K562 (cell line): ENCODE measurements around the gene DELE1. TPM values are rescaled to one million over a fixed set of nuclear protein-coding genes. Genes with fewer than 3 reads are reported as not detected.

Experiments used
- CBFA2T3 ChIP-seq: fragments of 450-650 bp; IDR thresholded peaks from 2 replicates; pipeline ENCODE4 v1.6.1; 2017
- FOXK2 ChIP-seq, 2 experiments: fragments of 450-650 bp; IDR thresholded peaks in 1 of 2; conservative IDR thresholded peaks in 1 of 2; 2 replicates each; pipeline ENCODE4 v1.6.1; 2016; ENCODE audit warnings: low read depth in 2 of 2, mild to moderate bottlenecking in 1 of 2
- GTF2E2 ChIP-seq: fragments of 200-800 bp; sonication (Bioruptor generic); IDR thresholded peaks from 2 replicates; pipeline ENCODE4 v1.6.1; 2016; ENCODE audit warnings: missing genetic modification characterization, missing compliant biosample characterization
- HDAC1 ChIP-seq, 2 experiments: fragments of 450-650 bp; IDR thresholded peaks; 2 replicates each; pipeline ENCODE4 v1.6.1; 2016 to 2017; ENCODE audit warnings: inconsistent platforms in 1 of 2, mild to moderate bottlenecking in 1 of 2, moderate library complexity in 1 of 2
- JUND ChIP-seq, 2 experiments: IDR thresholded peaks; 2 replicates in 1 of 2; 3 replicates in 1 of 2; pipeline ENCODE4 v1.6.1; 2011; ENCODE audit warnings: borderline replicate concordance in 2 of 2, low read depth in 2 of 2, low read length in 2 of 2, improper control_type of control experiment in 1 of 2, missing biosample characterization in 1 of 2, missing genetic modification characterization in 1 of 2, missing genetic modification reagents in 1 of 2
- MAZ ChIP-seq, 2 experiments: fragments of 450-650 bp in 1 of 2; sonication (generic) in 1 of 2; formaldehyde crosslinking; IDR thresholded peaks in 1 of 2; conservative IDR thresholded peaks in 1 of 2; 2 replicates each; pipeline versions ENCODE4 v1.4.0 to v1.5.0; 2020; ENCODE audit warnings: mild to moderate bottlenecking in 1 of 2, missing genetic modification reagents in 1 of 2
- NR1H2 ChIP-seq: sonication (generic); formaldehyde crosslinking; IDR thresholded peaks from 2 replicates; pipeline ENCODE4 v1.4.0; 2020; ENCODE audit warnings: mild to moderate bottlenecking, missing genetic modification reagents
- PML ChIP-seq: IDR thresholded peaks from 2 replicates; pipeline ENCODE4 v1.6.1; 2012; ENCODE audit warnings: low read length, inconsistent platforms
- PYGO2 ChIP-seq: fragments of 450-650 bp; IDR thresholded peaks from 2 replicates; pipeline ENCODE4 v1.6.1; 2016; ENCODE audit warnings: mild to moderate bottlenecking, missing genetic modification characterization, moderate library complexity, missing compliant biosample characterization
- RUNX1 ChIP-seq: sonication (generic); IDR thresholded peaks from 2 replicates; pipeline ENCODE4 v1.6.1; 2016; ENCODE audit warnings: antibody characterized with exemption, low read depth
- SAFB2 ChIP-seq: fragments of 200-400 bp; formaldehyde crosslinking; IDR thresholded peaks from 2 replicates; pipeline ENCODE4 v1.6.1; 2018; ENCODE audit warnings: borderline replicate concordance, low read length, low read depth, moderate library complexity; ENCODE audit not compliant: severe bottlenecking
- SMARCA5 ChIP-seq: fragments of 450-650 bp; IDR thresholded peaks from 2 replicates; pipeline ENCODE4 v1.6.1; 2016
- SMC3 ChIP-seq: conservative IDR thresholded peaks from 2 replicates; pipeline ENCODE4 v1.6.1; 2011; ENCODE audit warnings: low read depth, low read length, improper control_type of control experiment; ENCODE audit not compliant: insufficient read depth
- SRSF1 ChIP-seq: fragments of 200-400 bp; formaldehyde crosslinking; IDR thresholded peaks from 2 replicates; pipeline ENCODE4 v1.6.1; 2017; ENCODE audit warnings: mild to moderate bottlenecking, low read depth, low read length, moderate library complexity
- TEAD4 ChIP-seq, 2 experiments: sonication (generic) in 1 of 2; formaldehyde crosslinking in 1 of 2; IDR thresholded peaks; 2 replicates each; pipeline versions ENCODE4 v1.6.1 to v1.8.0; 2012 to 2022; ENCODE audit warnings: borderline replicate concordance in 1 of 2, inconsistent platforms in 1 of 2, low read length in 1 of 2, mild to moderate bottlenecking in 1 of 2, missing genetic modification reagents in 1 of 2
- polyA plus RNA-seq, 8 experiments: library from polyadenylated mRNA; depleted of rRNA in 4 of 8; stranded (reverse) in 5 of 8; unstranded in 3 of 8; fragments of >200 nt; fragmentation: Nextera tagmentation in 2 of 8; fragmentation: Illumina TruSeq in 1 of 8; extraction: Ambion mirVana in 2 of 8; extraction: Trizol in 1 of 8; gene quantifications; 2 replicates each; pipeline versions ENCODE4 v1.2.1 to v1.2.3, GENCODE V29; 2011 to 2014; ENCODE audit warnings: inconsistent platforms in 1 of 8, missing spikeins in 1 of 8
- total RNA-seq, 7 experiments: library from RNA; depleted of rRNA in 6 of 7; stranded (reverse); fragments of >200 nt in 6 of 7; fragmentation: Illumina TruSeq in 2 of 7; extraction: Trizol in 2 of 7; gene quantifications; 2 replicates each; pipeline versions ENCODE4 v1.2.1 to v1.2.3, GENCODE V29; 2011 to 2021; ENCODE audit warnings: low replicate concordance in 1 of 7
- TF ChIP-seq, protein P1 (sequence below): fragments of 450-650 bp; formaldehyde crosslinking; IDR thresholded peaks from 2 replicates; pipeline ENCODE4 v1.4.0; 2020; ENCODE audit warnings: mild to moderate bottlenecking, moderate library complexity
- TF ChIP-seq, protein P2 (sequence below): fragments of 450-650 bp; formaldehyde crosslinking; conservative IDR thresholded peaks from 2 replicates; pipeline ENCODE4 v1.4.0; 2022; ENCODE audit warnings: mild to moderate bottlenecking, missing genetic modification characterization

The DELE1 gene
- total and polyA plus RNA-seq, 9 of the 15 experiments (the other 6 are each of a cell fraction or from before 2014, with no cell fraction given), result 16.6 to 74.4 (median 49.8) TPM

DNA sequence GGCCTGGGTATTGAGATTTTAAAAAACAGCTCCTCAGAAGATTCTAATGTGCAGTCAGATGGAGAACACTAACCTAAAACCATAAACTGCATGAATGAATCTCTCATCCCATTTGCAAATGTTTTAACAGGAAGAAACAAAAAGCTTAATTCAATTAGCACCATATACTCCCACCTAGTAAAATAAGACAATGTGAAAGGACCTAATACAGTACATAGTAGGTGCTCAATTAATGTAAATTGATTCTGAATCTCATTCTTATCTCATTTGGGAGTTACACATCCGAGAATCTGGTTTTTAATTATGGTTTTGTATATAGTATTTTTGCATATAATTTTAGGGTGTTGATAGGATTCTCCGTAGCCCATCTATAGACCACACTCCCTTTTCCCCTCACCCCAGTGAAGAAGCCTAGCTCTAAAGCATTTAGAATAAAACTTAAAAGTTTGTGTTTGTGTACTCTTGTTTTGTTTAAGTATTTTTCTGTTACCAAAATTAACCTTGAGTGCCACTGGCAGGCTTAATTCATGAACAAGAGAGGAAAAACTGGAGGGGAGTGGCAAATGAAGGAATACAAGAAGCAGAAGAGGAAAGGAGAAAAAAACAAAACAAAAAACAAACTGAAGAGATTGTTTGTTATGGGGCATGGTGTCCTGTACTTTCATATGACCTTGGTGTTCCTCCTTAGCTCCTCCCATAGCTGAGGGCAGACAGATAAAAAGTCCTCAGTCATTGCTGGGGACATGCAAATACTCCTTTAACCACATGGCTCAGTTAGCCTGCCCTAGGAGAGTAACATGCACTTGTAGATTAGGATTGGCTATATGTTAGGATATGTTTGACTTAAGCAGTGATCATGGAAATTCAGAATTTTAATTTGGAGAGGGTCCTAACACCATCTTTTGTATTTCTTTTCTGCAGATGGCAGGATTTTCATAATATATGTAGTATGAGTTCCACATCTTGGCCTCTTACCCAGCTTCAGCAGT, 46.4 kb downstream of the DELE1 start (continued):
- TF ChIP-seq, protein P1, sequence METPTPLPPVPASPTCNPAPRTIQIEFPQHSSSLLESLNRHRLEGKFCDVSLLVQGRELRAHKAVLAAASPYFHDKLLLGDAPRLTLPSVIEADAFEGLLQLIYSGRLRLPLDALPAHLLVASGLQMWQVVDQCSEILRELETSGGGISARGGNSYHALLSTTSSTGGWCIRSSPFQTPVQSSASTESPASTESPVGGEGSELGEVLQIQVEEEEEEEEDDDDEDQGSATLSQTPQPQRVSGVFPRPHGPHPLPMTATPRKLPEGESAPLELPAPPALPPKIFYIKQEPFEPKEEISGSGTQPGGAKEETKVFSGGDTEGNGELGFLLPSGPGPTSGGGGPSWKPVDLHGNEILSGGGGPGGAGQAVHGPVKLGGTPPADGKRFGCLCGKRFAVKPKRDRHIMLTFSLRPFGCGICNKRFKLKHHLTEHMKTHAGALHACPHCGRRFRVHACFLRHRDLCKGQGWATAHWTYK, result no peak
- no peak for TF ChIP-seq JUND (IDR thresholded peaks at IDR 0.05; ENCODE audit: borderline replicate concordance, low read depth, low read length)
- TF ChIP-seq JUND (tag; IDR thresholded peaks at IDR 0.05; ENCODE audit: borderline replicate concordance, low read depth, low read length), result peak; percentile 54; the same call in 1 of the 3 replicates
- no peak for TF ChIP-seq NR1H2 (CRISPR knock-in tag)
- TF ChIP-seq, protein P2, sequence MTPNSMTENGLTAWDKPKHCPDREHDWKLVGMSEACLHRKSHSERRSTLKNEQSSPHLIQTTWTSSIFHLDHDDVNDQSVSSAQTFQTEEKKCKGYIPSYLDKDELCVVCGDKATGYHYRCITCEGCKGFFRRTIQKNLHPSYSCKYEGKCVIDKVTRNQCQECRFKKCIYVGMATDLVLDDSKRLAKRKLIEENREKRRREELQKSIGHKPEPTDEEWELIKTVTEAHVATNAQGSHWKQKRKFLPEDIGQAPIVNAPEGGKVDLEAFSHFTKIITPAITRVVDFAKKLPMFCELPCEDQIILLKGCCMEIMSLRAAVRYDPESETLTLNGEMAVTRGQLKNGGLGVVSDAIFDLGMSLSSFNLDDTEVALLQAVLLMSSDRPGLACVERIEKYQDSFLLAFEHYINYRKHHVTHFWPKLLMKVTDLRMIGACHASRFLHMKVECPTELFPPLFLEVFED (CRISPR knock-in tag), result no peak
- no peak for TF ChIP-seq SMC3
- TF ChIP-seq PYGO2 (tag), result no peak
- TF ChIP-seq RUNX1, result no peak
- no peak for TF ChIP-seq SMARCA5
- TF ChIP-seq FOXK2 (conservative IDR thresholded peaks at IDR 0.05 in 1 of 2, IDR thresholded peaks at IDR 0.05 in 1 of 2; ENCODE audit: low read depth in 2 of 2), result peak; percentile 76 to 85
- no peak for TF ChIP-seq SRSF1
- no peak for TF ChIP-seq SAFB2
- peak; percentile 44; the same call in 1 of the 2 replicates for TF ChIP-seq PML
- TF ChIP-seq MAZ (CRISPR knock-in tag; conservative IDR thresholded peaks at IDR 0.05 in 1 of 2, IDR thresholded peaks at IDR 0.05 in 1 of 2), result no peak
- peak in 1 of 2 experiments; percentile 55; a peak in 1 of 4 replicates for TF ChIP-seq HDAC1 (IDR thresholded peaks at IDR 0.05)
- no peak for TF ChIP-seq GTF2E2 (tag)
- TF ChIP-seq TEAD4 (IDR thresholded peaks at IDR 0.05; ENCODE audit: low read length), result peak; percentile 72
- no peak for TF ChIP-seq TEAD4 (CRISPR knock-in tag; IDR thresholded peaks at IDR 0.05; ENCODE audit: borderline replicate concordance)
- TF ChIP-seq CBFA2T3, result peak; percentile 72
